Skin of body (tissue), 1 donor: Measurements from ENCODE around the gene PRSS38. TPM values are rescaled to one million over a fixed set of nuclear protein-coding genes. Genes with fewer than 3 reads are reported as not detected.

ENCODE experiments used
- total RNA-seq: library from RNA; depleted of rRNA; stranded (reverse); fragments of >200 nt; gene quantifications from one replicate; pipeline ENCODE4 v1.2.3, GENCODE V29; 2014

PRSS38 gene
- total RNA-seq, 1 donor from 2014 or later, result not detected

Other genes with a start within 250 kb of the PRSS38 start
- 13.1 TPM for gene JMJD4, start 80.4 kb upstream of the PRSS38 start, total RNA-seq
- 29.2 TPM for gene SNAP47, start 80.2 kb upstream of the PRSS38 start, total RNA-seq
- gene WNT9A, start 132.3 kb downstream of the PRSS38 start, total RNA-seq, result 1.5 TPM
- gene WNT3A, start 191.3 kb downstream of the PRSS38 start, total RNA-seq, result 0.39 TPM